Prostate gland (tissue), 2 donors: ENCODE results near the gene EPM2A.

Experiments used
- CTCF ChIP-seq, 4 experiments: fragments of 200-600 bp in 2 of 4; fragments of 450-650 bp in 2 of 4; sonication (generic) in 2 of 4; IDR thresholded peaks; 1 replicate in 3 of 4; 2 replicates in 1 of 4; pipeline ENCODE4 v1.5.1; 2016 to 2019; ENCODE audit warnings: antibody characterized with exemption in 4 of 4, mild to moderate bottlenecking in 2 of 4, moderate library complexity in 2 of 4
- POLR2A ChIP-seq: fragments of 450-650 bp; IDR thresholded peaks from one replicate; pipeline ENCODE4 v1.6.1; 2016; ENCODE audit warnings: antibody characterized with exemption, mild to moderate bottlenecking

GRCh38 chr6:145670311-145670710 lies 65.0 kb downstream of the EPM2A start:
- TF ChIP-seq CTCF (IDR thresholded peaks at IDR 0.05) (no peak), POLR2A (no peak)
